ENCODE data around the gene SPATA32. TPM values are rescaled to one million over a fixed set of nuclear protein-coding genes. Genes with fewer than 3 reads are reported as not detected.
A peak's percentile ranks its signal among the peaks of the same experiment; 100 is the strongest.

SPATA32 gene
- polyA plus RNA-seq, 3 donors from 2014 or later, result 0.16 TPM; not detected in 2

DNA sequence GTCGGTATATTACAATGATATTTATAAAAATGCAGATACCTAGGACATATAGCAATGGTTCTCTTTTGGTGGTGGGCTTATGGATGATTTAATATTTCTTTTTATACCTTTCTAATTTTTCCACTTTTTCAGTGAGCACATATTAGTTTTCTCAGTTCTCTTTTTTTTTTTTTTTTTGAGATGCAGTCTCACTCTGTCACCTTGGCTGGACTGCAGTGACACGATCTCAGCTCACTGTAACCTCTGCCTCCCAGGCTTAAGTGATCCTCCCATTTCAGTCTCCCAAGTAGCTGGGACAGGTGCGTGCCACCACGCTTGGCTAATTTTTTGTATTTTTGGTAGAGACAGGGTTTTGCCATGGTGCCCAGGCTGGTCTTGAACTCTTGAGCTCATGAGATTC lies 39.8 kb upstream of the SPATA32 start:
- Mint-ChIP-seq H3K4me3 (no peak overlapping the region), H3K27me3 (ENCODE audit: low read depth in 3 of 3) (peaks cover 0 to 7% (median 2%) of the 10 kb centered on the region in 3 donors), H3K36me3 (no peaks in the 10 kb centered on the region), H3K9me3 (no peaks in the 10 kb centered on the region), H3K27ac (peak overlapping the region; percentile 53 to 81 (median 64)), H3K4me1 (peaks cover 63 to 78% of the 10 kb centered on the region in 2 donors)
- no peak for DNase-seq

DNA sequence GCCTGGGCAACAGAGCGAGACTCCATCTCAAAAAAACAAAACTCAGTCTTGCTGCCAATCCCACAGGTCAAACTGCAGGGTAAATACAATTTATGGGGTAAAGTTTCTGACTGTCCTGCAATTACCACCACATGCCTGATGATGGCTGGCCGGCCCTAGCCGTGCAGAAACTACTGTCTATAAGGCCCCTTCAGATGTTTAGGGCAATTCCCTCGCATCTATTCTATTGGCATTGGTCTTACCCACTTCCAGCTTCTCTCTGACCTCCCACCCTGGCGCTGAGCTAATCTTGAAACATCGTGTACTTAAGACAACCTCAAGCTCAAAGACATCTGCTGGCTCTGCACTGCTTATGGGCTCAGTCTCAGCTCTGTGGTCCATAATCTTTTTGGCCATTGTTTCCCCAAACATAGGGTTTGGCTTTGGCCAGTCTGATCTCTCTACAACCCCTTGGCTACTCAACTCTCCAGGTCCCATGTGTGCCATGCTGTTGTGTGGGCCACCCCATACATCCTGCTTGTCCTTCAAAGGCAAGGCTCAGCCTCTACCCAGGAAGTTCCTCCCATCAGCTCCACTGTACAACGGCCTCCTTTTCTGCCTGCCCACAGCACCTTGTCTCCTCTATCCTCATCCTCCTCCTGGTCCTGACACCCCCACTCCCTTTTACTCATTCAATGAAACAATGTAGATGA lies 38.3 kb upstream of the SPATA32 start:
- H3K27ac Mint-ChIP-seq, result peak overlapping the region in 5 of 6 donors; percentile 9 to 62 (median 55)
- no peaks in the 10 kb centered on the region for H3K36me3 Mint-ChIP-seq
- no peaks in the 10 kb centered on the region for H3K9me3 Mint-ChIP-seq
- peaks cover 0 to 7% (median 2%) of the 10 kb centered on the region in 3 donors for H3K27me3 Mint-ChIP-seq (ENCODE audit: low read depth in 3 of 3)
- H3K4me1 Mint-ChIP-seq, result peaks cover 73 to 80% of the 10 kb centered on the region in 2 donors
- H3K4me3 Mint-ChIP-seq, result no peak overlapping the region
- no peak for DNase-seq

DNA sequence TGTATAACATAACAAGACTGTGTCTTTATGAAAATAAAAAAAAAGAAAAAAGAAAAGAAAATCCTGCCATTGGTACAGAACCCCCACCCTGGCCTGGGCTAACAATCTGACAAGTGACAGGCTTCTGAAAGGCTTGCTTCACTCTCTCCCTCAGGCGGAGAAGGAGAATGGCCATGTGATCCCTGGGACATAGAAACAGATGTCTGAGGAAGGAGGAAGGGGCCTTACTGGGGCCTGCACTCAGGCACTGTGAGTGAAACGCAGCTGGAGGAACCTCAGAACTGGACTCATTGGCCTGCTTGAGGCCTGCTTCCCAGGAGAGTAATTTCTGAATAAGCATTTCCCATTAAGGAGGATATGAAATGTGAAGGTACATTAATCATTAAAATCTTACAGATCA lies 37.5 kb upstream of the SPATA32 start:
- H3K27ac Mint-ChIP-seq, result peak overlapping the region in 1 of 6 donors; percentile 16
- no peaks in the 10 kb centered on the region for H3K9me3 Mint-ChIP-seq
- no peak for DNase-seq
- no peak overlapping the region for H3K4me3 Mint-ChIP-seq
- peaks cover 75 to 84% of the 10 kb centered on the region in 2 donors for H3K4me1 Mint-ChIP-seq
- H3K36me3 Mint-ChIP-seq, result no peaks in the 10 kb centered on the region
- H3K27me3 Mint-ChIP-seq (ENCODE audit: low read depth in 3 of 3), result peaks cover 0 to 9% (median 2%) of the 10 kb centered on the region in 3 donors

DNA sequence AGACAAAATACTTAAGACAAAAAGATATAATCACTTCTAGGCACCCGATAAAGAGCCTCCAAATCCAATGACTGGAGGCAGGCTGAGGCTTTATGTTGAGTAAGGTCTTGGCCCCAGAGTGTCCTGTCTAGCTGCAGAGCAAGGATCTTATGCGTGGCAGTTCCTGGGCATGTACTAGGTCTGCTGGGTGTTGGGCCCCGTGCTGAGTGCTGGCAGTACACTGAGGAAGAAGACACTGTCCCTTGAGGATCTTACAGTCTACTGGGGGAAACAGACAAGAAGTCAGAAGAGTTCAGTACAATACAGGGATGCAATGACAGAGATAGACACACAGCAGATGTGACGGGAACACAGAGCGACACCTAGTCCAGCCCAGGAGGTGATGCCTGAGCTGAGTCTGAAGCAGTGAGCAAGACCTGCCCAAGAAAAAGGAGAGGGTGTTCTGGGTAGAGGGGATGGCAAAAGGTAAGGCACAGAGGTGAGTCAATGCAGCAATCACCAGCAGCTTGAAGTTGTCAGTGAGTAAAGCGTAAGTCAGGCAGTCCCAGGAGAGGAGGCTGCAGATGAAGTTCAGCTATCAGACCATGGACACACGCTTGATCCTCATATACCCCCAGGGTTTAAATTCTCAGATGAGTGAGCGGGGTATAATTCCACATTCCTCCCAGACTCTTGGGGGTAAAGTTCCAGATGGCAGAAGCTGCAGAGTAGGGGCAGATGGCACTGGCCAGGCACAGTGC lies 36.8 kb upstream of the SPATA32 start:
- Mint-ChIP-seq H3K4me3 (no peak overlapping the region), H3K4me1 (peaks cover 80 to 87% of the 10 kb centered on the region in 2 donors), H3K36me3 (no peaks in the 10 kb centered on the region), H3K9me3 (no peaks in the 10 kb centered on the region), H3K27me3 (ENCODE audit: low read depth in 3 of 3) (peaks cover 0 to 9% (median 2%) of the 10 kb centered on the region in 3 donors), H3K27ac (peak overlapping the region in 3 of 6 donors; percentile 1 to 65 (median 58))
- no peak for DNase-seq

DNA sequence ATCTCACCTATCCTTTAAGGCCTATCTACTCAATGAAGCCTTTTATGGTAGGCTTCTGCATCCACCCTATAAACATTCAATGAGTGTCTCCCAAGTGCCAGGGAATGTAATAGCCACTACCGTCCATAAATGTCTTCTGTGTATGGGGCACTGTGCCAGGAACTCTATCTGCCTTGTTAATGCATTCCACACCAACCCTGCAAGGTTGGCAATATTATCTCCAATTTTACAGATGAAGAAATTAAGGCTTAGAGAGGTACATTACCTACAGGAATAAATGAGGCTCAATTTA lies 34.9 kb upstream of the SPATA32 start:
- H3K4me1 Mint-ChIP-seq, result peaks cover 77 to 86% of the 10 kb centered on the region in 2 donors
- no peak for DNase-seq
- H3K4me3 Mint-ChIP-seq, result peak overlapping the region in 3 of 5 donors; percentile 31 to 61 (median 40)
- H3K27me3 Mint-ChIP-seq (ENCODE audit: low read depth in 3 of 3), result peaks cover 0 to 3% (median under 1%) of the 10 kb centered on the region in 3 donors
- no peaks in the 10 kb centered on the region for H3K36me3 Mint-ChIP-seq
- H3K9me3 Mint-ChIP-seq, result no peaks in the 10 kb centered on the region
- H3K27ac Mint-ChIP-seq, result peak overlapping the region in 5 of 6 donors; percentile 41 to 85 (median 53)

DNA sequence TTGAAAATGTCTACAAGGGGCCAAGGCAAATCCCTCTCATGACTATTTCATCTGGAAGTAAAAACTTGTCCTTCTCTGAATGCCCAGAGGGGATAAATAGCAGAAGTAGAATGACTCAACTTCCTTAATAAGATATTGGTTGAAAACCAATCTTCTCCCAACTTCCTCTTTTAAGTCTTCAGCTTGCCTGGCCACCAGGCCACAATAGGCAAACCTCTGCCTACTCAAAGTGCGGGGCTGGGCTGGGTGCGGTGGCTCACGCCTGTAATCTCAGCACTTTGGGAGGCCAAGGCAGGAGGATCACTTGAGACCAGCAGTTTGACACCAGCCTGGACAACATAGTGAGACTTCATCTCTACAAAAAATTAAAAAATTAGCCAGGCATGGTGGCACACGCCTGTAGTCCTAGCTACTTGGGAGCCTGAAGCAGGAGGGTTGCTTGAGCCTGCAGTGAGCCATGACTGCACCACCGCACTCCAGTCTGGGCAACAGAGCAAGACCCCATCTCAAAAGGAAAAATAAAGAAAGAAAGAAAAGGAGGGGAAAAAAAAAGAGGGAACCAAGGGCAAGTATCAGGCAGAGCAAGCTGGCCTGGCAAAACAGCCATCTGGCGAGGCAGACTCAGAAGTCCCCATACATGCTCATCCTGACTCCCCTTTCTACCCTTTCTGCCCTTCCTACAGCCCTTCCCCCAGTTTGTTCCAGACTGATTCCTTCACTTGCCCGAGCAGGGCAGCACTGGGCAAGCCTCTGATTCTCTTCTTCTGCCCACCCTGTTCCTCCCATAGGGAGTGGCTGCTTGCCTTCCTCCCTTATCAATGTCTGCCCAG lies 34.3 kb upstream of the SPATA32 start:
- H3K4me3 Mint-ChIP-seq, result peak overlapping the region in 4 of 5 donors; percentile 38 to 61 (median 40)
- H3K36me3 Mint-ChIP-seq, result no peaks in the 10 kb centered on the region
- peak overlapping the region; percentile 41 to 85 (median 66) for H3K27ac Mint-ChIP-seq
- H3K27me3 Mint-ChIP-seq (ENCODE audit: low read depth in 3 of 3), result peaks cover 0 to 3% (median 0%) of the 10 kb centered on the region in 3 donors
- peaks cover 76 to 91% of the 10 kb centered on the region in 2 donors for H3K4me1 Mint-ChIP-seq
- no peaks in the 10 kb centered on the region for H3K9me3 Mint-ChIP-seq
- no peak for DNase-seq

DNA sequence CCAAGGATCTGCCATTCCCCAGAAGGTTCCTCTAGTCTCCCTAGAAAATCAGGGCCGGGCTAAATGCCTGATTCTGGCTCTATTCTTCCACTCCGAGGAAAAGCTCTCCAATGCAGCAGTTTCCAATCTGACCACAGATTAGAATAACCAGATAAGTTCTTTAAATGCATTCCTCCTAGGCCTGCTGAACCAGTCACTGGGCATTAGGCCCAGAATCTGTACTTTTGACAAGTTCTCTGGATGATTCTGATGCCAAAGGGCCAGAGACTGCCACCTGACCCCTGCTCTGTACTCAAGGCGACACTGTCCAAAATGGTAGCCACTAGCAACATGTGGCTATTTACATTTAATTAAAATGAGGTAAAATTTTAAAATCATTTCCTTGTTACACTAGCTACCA lies 32.6 kb upstream of the SPATA32 start:
- Mint-ChIP-seq H3K4me3 (no peak overlapping the region), H3K27ac (peak overlapping the region in 2 of 6 donors; percentile 83 to 86), H3K9me3 (no peaks in the 10 kb centered on the region), H3K4me1 (peaks cover 70 to 89% of the 10 kb centered on the region in 2 donors), H3K36me3 (peaks cover 0 to 3% (median 0%) of the 10 kb centered on the region in 3 donors), H3K27me3 (ENCODE audit: low read depth in 3 of 3) (peaks cover 0 to 2% (median 0%) of the 10 kb centered on the region in 3 donors)
- no peak for DNase-seq

DNA sequence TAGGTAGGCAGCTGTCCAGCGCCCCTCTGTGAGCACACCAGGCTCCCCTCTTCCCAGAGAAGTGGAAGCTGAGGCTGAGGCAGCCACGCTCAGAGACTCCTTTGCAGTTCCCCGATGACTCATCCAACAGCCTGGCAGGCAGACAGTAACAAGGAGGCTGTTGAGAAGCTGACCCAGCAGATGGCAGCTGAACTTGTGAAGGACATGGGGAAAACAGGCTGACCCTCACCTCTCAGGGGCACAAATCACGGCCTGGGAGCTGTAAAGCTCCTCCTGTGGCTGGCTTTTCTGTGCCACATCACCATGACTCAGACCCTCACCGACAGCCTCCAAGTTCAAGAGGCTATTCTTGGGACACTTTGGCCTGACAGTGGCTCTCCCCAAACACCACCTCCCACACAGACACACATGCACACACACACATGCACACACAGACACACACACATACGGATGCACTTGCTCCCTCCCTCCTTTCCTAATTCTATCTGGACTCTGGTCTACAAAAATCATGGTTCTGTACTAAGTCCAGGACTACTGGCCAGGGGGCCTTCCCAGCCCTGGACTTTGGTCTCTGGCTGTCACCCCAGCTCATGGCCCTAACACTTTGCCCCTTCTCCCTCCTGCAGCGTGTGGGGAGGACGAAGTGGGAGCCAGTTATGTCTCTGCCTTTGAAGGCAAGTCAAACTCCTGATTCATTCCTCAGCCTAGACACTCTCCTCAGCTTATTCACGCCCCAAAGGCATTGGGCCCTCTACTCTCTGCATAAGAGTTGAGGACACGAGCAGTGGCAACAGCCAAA lies 31.7 kb upstream of the SPATA32 start:
- no peak overlapping the region for H3K4me3 Mint-ChIP-seq
- H3K36me3 Mint-ChIP-seq, result peaks cover 0 to 6% (median 0%) of the 10 kb centered on the region in 3 donors
- peaks cover 0 to 2% (median 0%) of the 10 kb centered on the region in 3 donors for H3K27me3 Mint-ChIP-seq (ENCODE audit: low read depth in 3 of 3)
- no peak for DNase-seq
- peaks cover 63 to 80% of the 10 kb centered on the region in 2 donors for H3K4me1 Mint-ChIP-seq
- H3K9me3 Mint-ChIP-seq, result no peaks in the 10 kb centered on the region
- H3K27ac Mint-ChIP-seq, result peak overlapping the region in 5 of 6 donors; percentile 66 to 86 (median 80)

DNA sequence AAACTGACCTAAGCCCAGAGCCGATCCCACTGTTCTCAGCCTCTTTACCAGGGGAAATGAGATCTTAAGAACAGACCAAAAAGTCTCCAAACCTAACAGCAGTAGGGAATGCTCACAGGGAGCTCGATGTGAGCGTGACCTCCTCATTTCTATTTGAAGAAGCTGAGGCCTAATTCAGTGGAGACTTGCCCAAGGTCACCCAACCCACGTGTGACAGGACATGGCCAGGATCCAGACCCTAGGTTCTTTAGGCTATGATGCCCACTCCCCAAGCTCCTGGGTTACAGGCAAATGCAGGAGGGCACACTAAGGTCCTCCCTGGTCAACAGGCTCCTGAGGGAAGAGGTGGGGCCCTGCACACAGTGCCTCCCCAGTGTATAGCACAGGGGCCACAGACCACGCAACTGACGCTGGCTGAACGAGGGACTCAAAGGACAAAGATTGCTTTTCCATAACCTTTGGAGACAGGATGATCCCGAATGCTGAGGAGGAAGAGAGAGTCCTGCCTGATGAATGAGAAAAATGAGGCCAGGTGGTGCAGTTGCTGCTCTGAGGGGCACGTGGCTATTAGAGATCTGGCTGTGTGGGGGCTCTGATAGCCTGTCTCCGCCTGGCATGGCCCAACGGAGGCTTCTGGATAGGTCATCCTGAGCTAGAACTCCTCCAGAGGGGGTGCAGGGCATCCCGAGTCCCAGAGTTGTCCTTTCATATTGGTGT lies 31.0 kb upstream of the SPATA32 start:
- no peaks in the 10 kb centered on the region for H3K9me3 Mint-ChIP-seq
- H3K27me3 Mint-ChIP-seq (ENCODE audit: low read depth in 3 of 3), result peaks cover 0 to 2% (median 0%) of the 10 kb centered on the region in 3 donors
- peaks cover 57 to 72% of the 10 kb centered on the region in 2 donors for H3K4me1 Mint-ChIP-seq
- H3K4me3 Mint-ChIP-seq, result no peak overlapping the region
- H3K36me3 Mint-ChIP-seq, result peaks cover 0 to 6% (median 0%) of the 10 kb centered on the region in 3 donors
- DNase-seq, result no peak
- peak overlapping the region in 5 of 6 donors; percentile 26 to 85 (median 71) for H3K27ac Mint-ChIP-seq

DNA sequence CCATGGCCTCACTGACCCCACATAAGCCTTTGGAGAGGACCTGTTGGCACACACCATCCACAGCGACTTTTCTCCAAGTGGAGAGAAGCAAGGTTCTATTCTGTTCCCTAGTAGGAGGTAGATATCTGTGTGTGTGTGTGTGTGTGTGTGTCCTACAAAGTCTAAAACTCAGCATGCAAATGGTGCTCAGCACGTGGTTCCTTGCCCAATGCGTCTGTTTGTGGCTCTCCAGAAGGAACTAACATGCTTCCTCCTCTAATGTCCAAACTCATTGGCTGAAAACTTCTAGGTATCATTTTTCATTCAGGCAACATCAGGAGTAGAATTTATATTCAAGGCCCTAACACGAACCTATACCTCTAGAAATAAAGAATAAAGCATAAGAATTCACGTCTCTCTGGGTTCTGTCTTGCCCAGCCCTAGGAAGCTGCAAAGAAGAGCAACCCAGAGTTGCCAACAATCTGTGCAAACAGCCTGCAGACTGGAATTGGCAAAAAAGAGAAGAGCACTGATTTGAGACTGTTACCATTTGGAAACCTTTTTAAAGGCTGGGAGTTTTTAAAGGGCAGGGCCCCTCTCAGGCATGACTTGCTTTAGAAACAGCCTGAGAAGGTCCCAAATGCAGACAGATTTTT lies 29.4 kb upstream of the SPATA32 start:
- H3K27ac Mint-ChIP-seq, result peak overlapping the region; percentile 31 to 85 (median 53)
- H3K27me3 Mint-ChIP-seq (ENCODE audit: low read depth in 3 of 3), result peaks cover 0 to 2% (median 0%) of the 10 kb centered on the region in 3 donors
- peaks cover 4 to 14% (median 4%) of the 10 kb centered on the region in 3 donors for H3K36me3 Mint-ChIP-seq
- no peak for DNase-seq
- H3K9me3 Mint-ChIP-seq, result no peaks in the 10 kb centered on the region
- H3K4me1 Mint-ChIP-seq, result peaks cover 45 to 58% of the 10 kb centered on the region in 2 donors
- H3K4me3 Mint-ChIP-seq, result no peak overlapping the region

DNA sequence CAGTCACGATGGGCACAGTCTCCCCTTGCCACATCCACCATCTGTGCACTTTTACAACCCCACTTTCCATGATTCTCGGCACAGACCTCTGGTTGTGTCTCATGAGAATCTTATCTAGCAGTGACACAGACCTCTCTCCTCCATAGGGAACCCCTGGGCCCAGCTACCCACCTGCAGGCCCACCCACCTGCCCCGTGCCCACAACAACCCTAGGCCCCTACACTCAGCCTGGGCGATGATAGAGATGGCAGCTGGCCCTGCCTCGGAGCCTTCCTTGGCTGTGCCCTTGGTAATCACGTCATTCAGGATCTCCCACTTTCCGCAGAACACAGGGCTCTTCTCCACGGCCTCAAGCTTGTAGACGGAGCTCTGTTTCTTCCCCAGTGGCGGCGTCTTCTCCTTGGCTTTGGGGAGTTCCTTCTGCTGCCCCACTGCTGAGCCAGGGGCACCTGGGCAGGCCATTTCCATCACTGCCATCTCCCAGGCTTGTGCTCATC lies 28.4 kb upstream of the SPATA32 start:
- H3K4me3 Mint-ChIP-seq, result no peak overlapping the region
- H3K27me3 Mint-ChIP-seq (ENCODE audit: low read depth in 3 of 3), result peaks cover 0 to 2% (median 0%) of the 10 kb centered on the region in 3 donors
- peaks cover 37 to 48% of the 10 kb centered on the region in 2 donors for H3K4me1 Mint-ChIP-seq
- peaks cover 4 to 17% (median 7%) of the 10 kb centered on the region in 3 donors for H3K36me3 Mint-ChIP-seq
- DNase-seq, result no peak
- H3K27ac Mint-ChIP-seq, result peak overlapping the region; percentile 33 to 85 (median 62)
- no peaks in the 10 kb centered on the region for H3K9me3 Mint-ChIP-seq
